B cell (primary cell): ENCODE data around the gene EP400. TPM values are rescaled to one million over a fixed set of nuclear protein-coding genes. Genes with fewer than 3 reads are reported as not detected.

Experiments used
- ATAC-seq: fragments of 200-7000 bp; cut with Tn5 transposase; one replicate; pipeline ENCODE4 v1.10.0; 2021; ENCODE audit warnings: low read depth, mild to moderate bottlenecking, moderate number of reproducible peaks, moderate library complexity
- CTCF ChIA-PET: fragments of 350-600 bp; sonication (Branson Sonifier 250); formaldehyde crosslinking; loops from one replicate; lab custom pipeline; 2021; ENCODE audit warnings: antibody characterized with exemption, inconsistent platforms; lab: Charles Lee
- POLR2A ChIA-PET: fragments of 350-600 bp; sonication (Branson Sonifier 250); formaldehyde crosslinking; loops from one replicate; lab custom pipeline; 2021; ENCODE audit warnings: antibody characterized with exemption; lab: Charles Lee
- DNase-seq: peaks from one replicate; pipeline ENCODE4 v3.0.0; 2013
- H2AFZ ChIP-seq: 2 replicates; pipeline ENCODE4 v1.6.1; 2012; ENCODE audit warnings: mild to moderate bottlenecking, low read depth, low read length; ENCODE audit not compliant: insufficient read depth, poor library complexity, severe bottlenecking
- H3K27ac ChIP-seq, 2 donors: 1 replicate in 1 of 2; 2 replicates in 1 of 2; pipeline ENCODE4 v1.5.1; 2012 to 2013; ENCODE audit warnings: low read length in 2 of 2, mild to moderate bottlenecking in 2 of 2, moderate library complexity in 1 of 2
- H3K27me3 ChIP-seq, 4 experiments: fragments of 200-600 bp in 1 of 4; sonication (generic) in 1 of 4; replicated peaks in 1 of 4; 1 replicate in 2 of 4; 2 replicates in 2 of 4; pipeline versions ENCODE4 v1.6.1 to v1.7.0; 2013 to 2016; ENCODE audit warnings: low read length in 3 of 4, mild to moderate bottlenecking in 2 of 4, mixed read lengths in 1 of 4, moderate library complexity in 1 of 4; ENCODE audit not compliant: insufficient read depth in 4 of 4, control insufficient read depth in 3 of 4; ENCODE audit errors: control extremely low read depth in 1 of 4
- H3K36me3 ChIP-seq, 2 experiments: replicated peaks in 1 of 2; 1 replicate in 1 of 2; 2 replicates in 1 of 2; pipeline versions ENCODE4 v1.6.1 to v1.7.1; 2013; ENCODE audit warnings: low read length in 1 of 2; ENCODE audit not compliant: insufficient read depth in 2 of 2, control insufficient read depth in 1 of 2; ENCODE audit errors: control extremely low read depth in 1 of 2, extremely low read depth in 1 of 2
- H3K4me1 ChIP-seq, 2 donors: fragments of 200-600 bp in 1 of 2; sonication (generic) in 1 of 2; 1 replicate in 1 of 2; 2 replicates in 1 of 2; pipeline versions ENCODE4 v1.5.1 to v1.6.1; 2013 to 2017; ENCODE audit warnings: low read length in 2 of 2; ENCODE audit not compliant: control insufficient read depth in 2 of 2, insufficient read depth in 2 of 2
- H3K4me2 ChIP-seq: replicated peaks from 2 replicates; pipeline ENCODE3; 2012; ENCODE audit warnings: mild to moderate bottlenecking, low read depth, low read length; ENCODE audit not compliant: poor library complexity, severe bottlenecking
- H3K4me3 ChIP-seq, 5 experiments: fragments of 200-600 bp in 1 of 5; sonication (generic) in 1 of 5; 1 replicate in 3 of 5; 2 replicates in 2 of 5; pipeline versions ENCODE4 v1.5.1 to v1.7.0; 2011 to 2016; ENCODE audit warnings: low read length in 4 of 5, mild to moderate bottlenecking in 4 of 5, low read depth in 2 of 5, control low read depth in 1 of 5, moderate library complexity in 1 of 5; ENCODE audit not compliant: insufficient read depth in 1 of 5; ENCODE audit errors: control extremely low read depth in 1 of 5, extremely low read depth in 1 of 5
- H3K79me2 ChIP-seq: fragments of 200-600 bp; sonication (generic); one replicate; pipeline ENCODE4 v1.6.0; 2016; ENCODE audit warnings: low read length; ENCODE audit not compliant: control insufficient read depth, insufficient read depth
- H3K9ac ChIP-seq: fragments of 200-600 bp; sonication (generic); 2 replicates; pipeline ENCODE4 v1.6.1; 2017; ENCODE audit warnings: mild to moderate bottlenecking, low read length, moderate library complexity
- H3K9me3 ChIP-seq, 3 donors: one replicate each; pipeline versions ENCODE4 v1.6.1 to v1.7.1; 2013; ENCODE audit warnings: low read length in 2 of 3; ENCODE audit not compliant: control insufficient read depth in 2 of 3, insufficient read depth in 1 of 3; ENCODE audit errors: control extremely low read depth in 1 of 3
- H4K20me1 ChIP-seq: 2 replicates; pipeline ENCODE4 v1.6.0; 2012; ENCODE audit warnings: mild to moderate bottlenecking, low read length; ENCODE audit not compliant: insufficient read depth, control insufficient read depth, poor library complexity, severe bottlenecking
- H3K27ac Mint-ChIP-seq: one replicate; pipeline ENCODE4 v1.8.0; 2021; ENCODE audit warnings: mixed read lengths
- H3K27me3 Mint-ChIP-seq: one replicate; pipeline ENCODE4 v1.8.0; 2021; ENCODE audit warnings: mixed read lengths
- H3K4me1 Mint-ChIP-seq: one replicate; pipeline ENCODE4 v1.8.0; 2021; ENCODE audit warnings: mixed read lengths
- H3K4me3 Mint-ChIP-seq: one replicate; pipeline ENCODE4 v1.8.0; 2021; ENCODE audit warnings: mixed read lengths
- H3K9me3 Mint-ChIP-seq: one replicate; pipeline ENCODE4 v1.8.0; 2022; ENCODE audit warnings: mixed read lengths; ENCODE audit not compliant: insufficient read depth
- EZH2 ChIP-seq: IDR thresholded peaks from 2 replicates; pipeline ENCODE4 v1.6.1; 2012; ENCODE audit warnings: borderline replicate concordance, low read depth, mild to moderate bottlenecking, moderate library complexity, low read length; ENCODE audit not compliant: insufficient read depth, poor library complexity, severe bottlenecking
- WGBS: methylation state at CpG from one replicate; pipeline ENCODE4 v1.1.5; 2013; ENCODE audit warnings: missing lambda C conversion rate; ENCODE audit not compliant: insufficient coverage; 5-methylcytosine and 5-hydroxymethylcytosine counted together
- intact Hi-C: fragments of 100-400 bp; cut with micrococcal nuclease; formaldehyde crosslinking; loops from one replicate; pipeline ENCODE4 v1.10.0; 2022
- polyA plus RNA-seq: library from polyadenylated mRNA; depleted of rRNA; stranded (reverse); fragments of >200 nt; gene quantifications from 2 replicates; pipeline ENCODE4 v1.2.3, GENCODE V29; 2012
- total RNA-seq, 2 donors: library from RNA; stranded (reverse); fragments of 120-200 nt in 1 of 2; gene quantifications; 1 replicate in 1 of 2; 2 replicates in 1 of 2; pipeline versions ENCODE4 v1.2.3 to v1.2.4, GENCODE V29; 2013 to 2022
- TF ChIP-seq, protein P1 (sequence below): fragments of 200-600 bp; IDR thresholded peaks from one replicate; pipeline ENCODE4 v1.8.0; 2022; ENCODE audit warnings: antibody characterized with exemption, mild to moderate bottlenecking

The EP400 gene
- total and polyA plus RNA-seq, 2 donors (not counting 1 experiment from before 2014, with no cell fraction given) = 17.3 to 82.2 TPM

DNA sequence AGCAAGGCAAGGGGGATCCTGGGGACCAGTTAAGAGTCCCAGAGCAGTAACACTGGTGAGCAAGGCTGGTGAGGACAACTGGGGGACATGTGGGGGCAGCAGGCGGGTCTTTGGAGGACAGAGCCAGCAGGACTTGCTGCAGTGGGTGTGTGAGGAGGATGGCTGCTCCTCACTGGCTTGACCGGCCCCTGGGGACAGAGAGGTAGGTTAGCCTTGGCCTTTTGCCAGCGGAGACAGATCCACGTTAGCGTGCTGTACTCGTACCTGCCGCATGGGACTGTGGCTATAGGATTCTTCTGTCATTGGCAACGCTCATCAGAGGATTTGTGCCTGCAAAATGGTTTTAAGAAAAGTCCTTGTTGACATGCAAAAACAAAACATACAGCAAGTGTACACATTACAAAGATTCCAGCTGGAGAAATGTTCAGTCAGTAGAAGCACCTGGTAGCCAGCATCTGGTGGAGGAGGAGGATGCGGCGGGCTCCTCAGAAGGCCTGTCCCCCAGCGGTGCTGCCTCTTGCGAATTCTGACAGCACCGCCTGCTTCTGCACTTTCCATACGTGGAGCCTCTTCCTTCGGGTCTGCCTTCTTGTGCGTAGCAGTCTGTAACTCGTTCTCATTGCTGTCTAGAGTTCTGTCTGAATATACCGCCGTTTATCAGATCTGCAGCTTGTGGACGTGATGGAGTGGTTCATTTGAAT, 91.3 kb downstream of the EP400 start:
- ChIA-PET CTCF (no interaction called here), POLR2A (no interaction called here)
- Histone ChIP-seq H3K9me3 (no peaks in the 10 kb centered on the region), H3K9ac (no peak overlapping the region), H3K4me3 (no peak overlapping the region), H3K27me3 (no peaks in the 10 kb centered on the region), H2AFZ (no peak overlapping the region), H4K20me1 (no peaks in the 10 kb centered on the region), H3K79me2 (no peaks in the 10 kb centered on the region), H3K4me1 (no peaks in the 10 kb centered on the region), H3K36me3 (peaks cover 10 to 74% of the 10 kb centered on the region in 2 experiments), H3K4me2 (no peak overlapping the region), H3K27ac (no peak overlapping the region)
- TF ChIP-seq EZH2 = no peak
- TF ChIP-seq, protein P1, sequence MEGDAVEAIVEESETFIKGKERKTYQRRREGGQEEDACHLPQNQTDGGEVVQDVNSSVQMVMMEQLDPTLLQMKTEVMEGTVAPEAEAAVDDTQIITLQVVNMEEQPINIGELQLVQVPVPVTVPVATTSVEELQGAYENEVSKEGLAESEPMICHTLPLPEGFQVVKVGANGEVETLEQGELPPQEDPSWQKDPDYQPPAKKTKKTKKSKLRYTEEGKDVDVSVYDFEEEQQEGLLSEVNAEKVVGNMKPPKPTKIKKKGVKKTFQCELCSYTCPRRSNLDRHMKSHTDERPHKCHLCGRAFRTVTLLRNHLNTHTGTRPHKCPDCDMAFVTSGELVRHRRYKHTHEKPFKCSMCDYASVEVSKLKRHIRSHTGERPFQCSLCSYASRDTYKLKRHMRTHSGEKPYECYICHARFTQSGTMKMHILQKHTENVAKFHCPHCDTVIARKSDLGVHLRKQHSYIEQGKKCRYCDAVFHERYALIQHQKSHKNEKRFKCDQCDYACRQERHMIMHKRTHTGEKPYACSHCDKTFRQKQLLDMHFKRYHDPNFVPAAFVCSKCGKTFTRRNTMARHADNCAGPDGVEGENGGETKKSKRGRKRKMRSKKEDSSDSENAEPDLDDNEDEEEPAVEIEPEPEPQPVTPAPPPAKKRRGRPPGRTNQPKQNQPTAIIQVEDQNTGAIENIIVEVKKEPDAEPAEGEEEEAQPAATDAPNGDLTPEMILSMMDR = no peak
- Mint-ChIP-seq H3K9me3 (no peaks in the 10 kb centered on the region), H3K4me1 (no peaks in the 10 kb centered on the region), H3K27ac (no peak overlapping the region), H3K27me3 (no peaks in the 10 kb centered on the region), H3K4me3 (no peak overlapping the region)
- 97% methylated on average over 16 of the region's 20 CpGs for WGBS
- intact Hi-C loops = no loop called here
- no peak for DNase-seq
- no peak for ATAC-seq

GRCh38 chr12:132043216-132043615, 93.5 kb downstream of the EP400 start:
- intact Hi-C loops = no loop called here
- 100% methylated on average over 1 of the region's 3 CpGs for WGBS
- H3K27me3 Mint-ChIP-seq = no peaks in the 10 kb centered on the region

More at GRCh38 chr12:132043216-132043615, 93.5 kb downstream of the EP400 start:
- Histone ChIP-seq H3K27ac (no peak overlapping the region), H3K9ac (no peak overlapping the region), H3K36me3 (peaks cover 6 to 69% of the 10 kb centered on the region in 2 experiments), H3K27me3 (no peaks in the 10 kb centered on the region), H3K79me2 (no peaks in the 10 kb centered on the region), H3K9me3 (no peaks in the 10 kb centered on the region), H2AFZ (no peak overlapping the region), H3K4me3 (no peak overlapping the region), H4K20me1 (no peaks in the 10 kb centered on the region), H3K4me2 (no peak overlapping the region), H3K4me1 (no peaks in the 10 kb centered on the region)
- no peaks in the 10 kb centered on the region for H3K9me3 Mint-ChIP-seq
- no peak overlapping the region for H3K4me3 Mint-ChIP-seq
- DNase-seq = no peak
- CTCF ChIA-PET = no interaction called here
- no peaks in the 10 kb centered on the region for H3K4me1 Mint-ChIP-seq
- POLR2A ChIA-PET = no interaction called here
- H3K27ac Mint-ChIP-seq = no peak overlapping the region
- TF ChIP-seq, protein P1 = no peak
- TF ChIP-seq EZH2 = no peak
- ATAC-seq = no peak
